ENCODE results near the gene GRIK1.

- TF ChIP-seq POLR2A (IDR thresholded peaks at IDR 0.05) (no peak), CTCF (IDR thresholded peaks at IDR 0.05) (no peak)
These were observed 443.5 kb downstream of the GRIK1 start for GRCh38 chr21:29496337-29496736.

All from vagina (tissue), 2 donors.